SK-N-SH (cell line): ENCODE results near the gene DLX2. TPM values are rescaled to one million over a fixed set of nuclear protein-coding genes. Genes with fewer than 3 reads are reported as not detected.

Experiments used
- CTCF ChIA-PET: fragments of 300-600, 350-600 bp; formaldehyde crosslinking; extraction: SDS; loops from one replicate; lab custom pipeline; 2021; lab: Yijun Ruan, JAX
- POLR2A ChIA-PET: fragments of 350-600 bp; sonication (Branson Sonifier 250); formaldehyde crosslinking; extraction: SDS; loops from one replicate; lab custom pipeline; 2020; ENCODE audit warnings: antibody characterized with exemption, inconsistent platforms; lab: Yijun Ruan, JAX
- DNase-seq: peaks from one replicate; pipeline ENCODE4 v3.0.0; 2012
- H2AFZ ChIP-seq: fragments of 200-600 bp; sonication (generic); 2 replicates; pipeline ENCODE4 v1.8.1; 2016; ENCODE audit warnings: antibody characterized with exemption, mild to moderate bottlenecking, low read depth
- H3F3A ChIP-seq: fragments of 200-600 bp; sonication (generic); replicated peaks from 2 replicates; pipeline ENCODE3; 2016; ENCODE audit warnings: antibody characterized with exemption, mild to moderate bottlenecking; ENCODE audit not compliant: insufficient read depth
- H3K27ac ChIP-seq, 2 experiments: fragments of 200-500 bp in 1 of 2; fragments of 200-600 bp in 1 of 2; sonication (Bioruptor generic) in 1 of 2; sonication (generic), shearing (Covaris generic) in 1 of 2; 2 replicates each; pipeline versions ENCODE4 v1.5.1 to v1.6.1; 2014 to 2016; ENCODE audit warnings: low read depth in 2 of 2, inconsistent platforms in 1 of 2, low read length in 1 of 2, mild to moderate bottlenecking in 1 of 2, mixed read lengths in 1 of 2
- H3K27me3 ChIP-seq: fragments of 200-600 bp; sonication (generic), shearing (Covaris generic); 2 replicates; pipeline ENCODE4 v1.6.1; 2016; ENCODE audit warnings: mixed run types; ENCODE audit not compliant: insufficient read depth
- H3K36me3 ChIP-seq, 2 experiments: fragments of 200-500 bp in 1 of 2; fragments of 200-600 bp in 1 of 2; sonication (Bioruptor generic) in 1 of 2; sonication (generic) in 1 of 2; replicated peaks in 1 of 2; 2 replicates each; pipeline versions ENCODE3 to v1.5.1; 2014 to 2016; ENCODE audit warnings: low read length in 1 of 2, mild to moderate bottlenecking in 1 of 2; ENCODE audit not compliant: insufficient read depth in 2 of 2, control insufficient read depth in 1 of 2
- H3K4me1 ChIP-seq, 2 experiments: fragments of 200-500 bp in 1 of 2; fragments of 200-600 bp in 1 of 2; sonication (Bioruptor generic) in 1 of 2; sonication (generic), shearing (Covaris generic) in 1 of 2; 2 replicates each; pipeline versions ENCODE4 v1.5.1 to v1.6.1; 2014 to 2016; ENCODE audit warnings: low read depth in 1 of 2, low read length in 1 of 2, mixed run types in 1 of 2; ENCODE audit not compliant: insufficient read depth in 2 of 2, control insufficient read depth in 1 of 2
- H3K4me2 ChIP-seq: fragments of 200-600 bp; sonication (generic), shearing (Covaris generic); 2 replicates; pipeline ENCODE4 v1.6.1; 2017; ENCODE audit warnings: mixed run types
- H3K4me3 ChIP-seq, 2 experiments: fragments of 200-500 bp in 1 of 2; fragments of 200-600 bp in 1 of 2; sonication (Bioruptor generic) in 1 of 2; sonication (generic), shearing (Covaris generic) in 1 of 2; 2 replicates each; pipeline versions ENCODE4 v1.5.1 to v1.8.1; 2014 to 2016; ENCODE audit warnings: low read depth in 2 of 2, inconsistent platforms in 1 of 2, low read length in 1 of 2, mild to moderate bottlenecking in 1 of 2, mixed read lengths in 1 of 2, moderate library complexity in 1 of 2
- H3K79me2 ChIP-seq: fragments of 200-600 bp; sonication (generic); 2 replicates; pipeline ENCODE4 v1.8.1; 2017; ENCODE audit warnings: mild to moderate bottlenecking; ENCODE audit not compliant: insufficient read depth
- H3K9ac ChIP-seq: fragments of 200-600 bp; sonication (generic); 2 replicates; pipeline ENCODE4 v1.6.1; 2017; ENCODE audit warnings: mixed run types
- H3K9me2 ChIP-seq: fragments of 200-600 bp; sonication (generic); 2 replicates; pipeline ENCODE4 v1.6.1; 2017; ENCODE audit warnings: mixed run types
- H3K9me3 ChIP-seq: fragments of 200-600 bp; sonication (generic); 2 replicates; pipeline ENCODE4 v1.6.1; 2017; ENCODE audit warnings: mixed run types, mild to moderate bottlenecking, moderate library complexity
- H4K20me1 ChIP-seq: fragments of 200-600 bp; sonication (generic); 2 replicates; pipeline ENCODE4 v1.6.1; 2017; ENCODE audit warnings: mild to moderate bottlenecking, mixed run types; ENCODE audit not compliant: insufficient read depth
- FOSL2 ChIP-seq: IDR thresholded peaks from 2 replicates; pipeline ENCODE4 v1.4.0; 2012; ENCODE audit warnings: low read depth, mild to moderate bottlenecking, moderate library complexity, borderline replicate concordance
- FOXJ3 ChIP-seq: sonication (generic); formaldehyde crosslinking; IDR thresholded peaks from 2 replicates; pipeline ENCODE4 v1.5.1; 2020; ENCODE audit warnings: mild to moderate bottlenecking, missing genetic modification reagents
- RXRA ChIP-seq: IDR thresholded peaks from 2 replicates; pipeline ENCODE4 v1.4.0; 2012; ENCODE audit warnings: low read depth, mild to moderate bottlenecking, borderline replicate concordance
- SIN3A ChIP-seq: IDR thresholded peaks from 2 replicates; pipeline ENCODE4 v1.6.1; 2012; ENCODE audit warnings: low read depth, mild to moderate bottlenecking, low read length, moderate library complexity, borderline replicate concordance
- WGBS: methylation state at CpG from one replicate; pipeline ENCODE4 v1.1.6; 2017; ENCODE audit warnings: low lambda C conversion rate; 5-methylcytosine and 5-hydroxymethylcytosine counted together
- polyA plus RNA-seq, 3 experiments: library from polyadenylated mRNA; depleted of rRNA; stranded (reverse); fragments of >200 nt; gene quantifications; 2 replicates each; pipeline ENCODE4 v1.2.3, GENCODE V29; 2012
- TF ChIP-seq, protein P1 (sequence below): IDR thresholded peaks from 2 replicates; pipeline ENCODE4; 2012
- TF ChIP-seq, protein P2 (sequence below): IDR thresholded peaks from 2 replicates; pipeline ENCODE4 v1.6.1; 2012; ENCODE audit warnings: mild to moderate bottlenecking, low read depth, low read length, moderate library complexity
- TF ChIP-seq, protein P3 (sequence below): IDR thresholded peaks from 2 replicates; pipeline ENCODE4 v1.4.0; 2012; ENCODE audit warnings: low read depth
- TF ChIP-seq, protein P4 (sequence below): IDR thresholded peaks from 2 replicates; pipeline ENCODE4 v1.4.0; 2012; ENCODE audit warnings: low read depth, borderline replicate concordance

The DLX2 gene
- polyA plus RNA-seq, 1 of the 3 experiments (the other 2 are of a cell fraction) = 0.02 TPM

DNA sequence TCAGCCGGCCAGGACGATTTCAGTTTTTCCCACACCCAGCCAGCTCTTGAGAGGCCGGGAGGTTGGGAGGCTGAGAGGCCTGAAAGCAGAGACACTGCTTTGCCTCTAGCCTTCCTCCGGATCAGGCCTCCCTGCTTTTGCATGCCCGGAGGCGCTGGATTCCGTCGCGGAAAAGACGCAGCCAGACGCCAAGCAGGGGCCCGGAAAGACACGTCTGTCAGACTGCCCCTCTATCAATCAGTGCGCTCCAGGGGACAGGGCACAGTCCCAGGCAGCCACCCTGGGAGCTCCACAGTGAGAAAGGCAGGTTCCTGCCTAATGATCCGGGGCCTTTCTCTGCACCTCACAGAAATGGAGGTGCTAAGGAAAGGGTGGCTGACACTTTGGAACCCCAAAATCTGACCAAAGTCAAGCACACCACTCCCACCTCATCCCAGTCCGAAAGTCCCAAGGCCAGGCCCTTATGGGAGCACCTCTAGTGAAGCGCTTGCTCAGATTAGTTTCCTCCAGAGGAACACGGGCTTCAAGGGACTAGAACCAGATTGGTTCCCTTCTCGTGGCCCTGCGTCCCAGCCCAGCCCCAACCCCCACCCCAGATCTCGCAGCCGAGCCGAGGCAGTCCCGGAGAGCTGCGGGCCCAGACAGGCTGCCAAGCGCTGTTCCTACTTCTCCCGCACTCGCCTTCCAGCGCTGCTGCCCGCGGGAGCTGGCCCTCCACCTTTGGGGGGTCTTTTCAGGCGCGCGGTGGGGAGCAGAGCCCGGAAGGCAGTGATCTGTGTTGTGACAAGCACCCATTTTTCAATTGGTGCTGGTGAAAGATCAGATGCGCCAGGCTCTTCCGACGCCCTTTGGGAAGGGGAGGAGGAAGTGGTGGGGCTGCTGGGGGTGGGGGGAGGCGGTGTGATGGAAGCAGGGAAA is 12.4 kb downstream of the DLX2 start:
- Histone ChIP-seq H3K9me3 (no peaks in the 10 kb centered on the region), H3K4me3 (no peak overlapping the region), H3K4me1 (peaks cover 0 to 17% of the 10 kb centered on the region in 2 experiments; a peak in 1 of 4 replicates), H3K79me2 (no peaks in the 10 kb centered on the region), H3K36me3 (no peaks in the 10 kb centered on the region), H2AFZ (no peak overlapping the region), H3K27ac (no peak overlapping the region), H3K27me3 (peaks cover 93% of the 10 kb centered on the region), H3K9ac (no peak overlapping the region), H3F3A (peaks cover 9% of the 10 kb centered on the region), H3K4me2 (no peak overlapping the region), H3K9me2 (no peaks in the 10 kb centered on the region), H4K20me1 (0 out of 2 replicates have a peak, but pooled peaks cover 18% of the 10 kb centered on the region)
- TF ChIP-seq, protein P1, sequence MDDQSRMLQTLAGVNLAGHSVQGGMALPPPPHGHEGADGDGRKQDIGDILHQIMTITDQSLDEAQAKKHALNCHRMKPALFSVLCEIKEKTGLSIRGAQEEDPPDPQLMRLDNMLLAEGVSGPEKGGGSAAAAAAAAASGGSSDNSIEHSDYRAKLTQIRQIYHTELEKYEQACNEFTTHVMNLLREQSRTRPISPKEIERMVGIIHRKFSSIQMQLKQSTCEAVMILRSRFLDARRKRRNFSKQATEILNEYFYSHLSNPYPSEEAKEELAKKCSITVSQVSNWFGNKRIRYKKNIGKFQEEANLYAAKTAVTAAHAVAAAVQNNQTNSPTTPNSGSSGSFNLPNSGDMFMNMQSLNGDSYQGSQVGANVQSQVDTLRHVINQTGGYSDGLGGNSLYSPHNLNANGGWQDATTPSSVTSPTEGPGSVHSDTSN = no peak
- TF ChIP-seq, protein P2, sequence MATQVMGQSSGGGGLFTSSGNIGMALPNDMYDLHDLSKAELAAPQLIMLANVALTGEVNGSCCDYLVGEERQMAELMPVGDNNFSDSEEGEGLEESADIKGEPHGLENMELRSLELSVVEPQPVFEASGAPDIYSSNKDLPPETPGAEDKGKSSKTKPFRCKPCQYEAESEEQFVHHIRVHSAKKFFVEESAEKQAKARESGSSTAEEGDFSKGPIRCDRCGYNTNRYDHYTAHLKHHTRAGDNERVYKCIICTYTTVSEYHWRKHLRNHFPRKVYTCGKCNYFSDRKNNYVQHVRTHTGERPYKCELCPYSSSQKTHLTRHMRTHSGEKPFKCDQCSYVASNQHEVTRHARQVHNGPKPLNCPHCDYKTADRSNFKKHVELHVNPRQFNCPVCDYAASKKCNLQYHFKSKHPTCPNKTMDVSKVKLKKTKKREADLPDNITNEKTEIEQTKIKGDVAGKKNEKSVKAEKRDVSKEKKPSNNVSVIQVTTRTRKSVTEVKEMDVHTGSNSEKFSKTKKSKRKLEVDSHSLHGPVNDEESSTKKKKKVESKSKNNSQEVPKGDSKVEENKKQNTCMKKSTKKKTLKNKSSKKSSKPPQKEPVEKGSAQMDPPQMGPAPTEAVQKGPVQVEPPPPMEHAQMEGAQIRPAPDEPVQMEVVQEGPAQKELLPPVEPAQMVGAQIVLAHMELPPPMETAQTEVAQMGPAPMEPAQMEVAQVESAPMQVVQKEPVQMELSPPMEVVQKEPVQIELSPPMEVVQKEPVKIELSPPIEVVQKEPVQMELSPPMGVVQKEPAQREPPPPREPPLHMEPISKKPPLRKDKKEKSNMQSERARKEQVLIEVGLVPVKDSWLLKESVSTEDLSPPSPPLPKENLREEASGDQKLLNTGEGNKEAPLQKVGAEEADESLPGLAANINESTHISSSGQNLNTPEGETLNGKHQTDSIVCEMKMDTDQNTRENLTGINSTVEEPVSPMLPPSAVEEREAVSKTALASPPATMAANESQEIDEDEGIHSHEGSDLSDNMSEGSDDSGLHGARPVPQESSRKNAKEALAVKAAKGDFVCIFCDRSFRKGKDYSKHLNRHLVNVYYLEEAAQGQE = no peak
- TF ChIP-seq FOSL2 (no peak), SIN3A (no peak), FOXJ3 (no peak), RXRA (no peak)
- TF ChIP-seq, protein P3, sequence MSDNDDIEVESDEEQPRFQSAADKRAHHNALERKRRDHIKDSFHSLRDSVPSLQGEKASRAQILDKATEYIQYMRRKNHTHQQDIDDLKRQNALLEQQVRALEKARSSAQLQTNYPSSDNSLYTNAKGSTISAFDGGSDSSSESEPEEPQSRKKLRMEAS = no peak
- TF ChIP-seq, protein P4, sequence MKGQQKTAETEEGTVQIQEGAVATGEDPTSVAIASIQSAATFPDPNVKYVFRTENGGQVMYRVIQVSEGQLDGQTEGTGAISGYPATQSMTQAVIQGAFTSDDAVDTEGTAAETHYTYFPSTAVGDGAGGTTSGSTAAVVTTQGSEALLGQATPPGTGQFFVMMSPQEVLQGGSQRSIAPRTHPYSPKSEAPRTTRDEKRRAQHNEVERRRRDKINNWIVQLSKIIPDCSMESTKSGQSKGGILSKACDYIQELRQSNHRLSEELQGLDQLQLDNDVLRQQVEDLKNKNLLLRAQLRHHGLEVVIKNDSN = no peak
- ChIA-PET CTCF (interaction anchor here (0.8 to 2.1 kb wide), 9 partner anchors 9 to 516 kb away, joined by 3 to 12 read pairs (median 3); partner anchors contain the start of gene DLX2), POLR2A (no interaction called here)
- 17% methylated on average over 29 of the region's 39 CpGs for WGBS
- peak; percentile 41 for DNase-seq
